Activated naive CD8-positive, alpha-beta T cell treated with anti-CD3 and anti-CD28 coated beads, Interleukin-2, amount 50 U/mL, for 24 hours (primary cell): ENCODE measurements around the gene MPV17L.
"Not testable (repeated sequence)": the region's sequence is repeated elsewhere in the genome, so short reads cannot be mapped to it uniquely, and the experiment has no call there.

Experiments used
- ATAC-seq: fragments of 150-1000 bp; cut with Tn5 transposase; one replicate; pipeline ENCODE4 v1.10.0; 2021
- DNase-seq: peaks from one replicate; pipeline ENCODE4 v3.0.0; 2021
- H3K27ac Mint-ChIP-seq: one replicate; pipeline ENCODE4 v1.8.0; 2021; ENCODE audit warnings: mild to moderate bottlenecking, mixed read lengths
- H3K27me3 Mint-ChIP-seq: one replicate; pipeline ENCODE4 v1.8.0; 2021; ENCODE audit warnings: mixed read lengths
- H3K36me3 Mint-ChIP-seq: one replicate; pipeline ENCODE4 v1.8.0; 2021; ENCODE audit warnings: low read depth, mixed read lengths
- H3K4me1 Mint-ChIP-seq: one replicate; pipeline ENCODE4 v1.8.0; 2021; ENCODE audit warnings: mixed read lengths
- H3K4me3 Mint-ChIP-seq: one replicate; pipeline ENCODE4 v1.8.0; 2021; ENCODE audit warnings: mild to moderate bottlenecking, moderate library complexity, mixed read lengths
- H3K9me3 Mint-ChIP-seq: one replicate; pipeline ENCODE4 v1.8.0; 2021; ENCODE audit warnings: mixed read lengths

Gene MPV17L

GRCh38 chr16:15399317-15399716 is 3.8 kb downstream of the MPV17L start:
- no peak for DNase-seq
- Mint-ChIP-seq H3K27me3 (peaks cover 28% of the 10 kb centered on the region), H3K36me3 (no peaks in the 10 kb centered on the region), H3K4me3 (no peak overlapping the region), H3K27ac (no peak overlapping the region), H3K4me1 (no peaks in the 10 kb centered on the region), H3K9me3 (no peaks in the 10 kb centered on the region)
- ATAC-seq, result no peak

GRCh38 chr16:15400314-15400713 is 4.8 kb downstream of the MPV17L start:
- H3K36me3 Mint-ChIP-seq, ATAC-seq, H3K4me1 Mint-ChIP-seq, H3K27ac Mint-ChIP-seq, H3K9me3 Mint-ChIP-seq, DNase-seq, H3K4me3 Mint-ChIP-seq: not testable (repeated sequence)
- peaks cover 22% of the 10 kb centered on the region for H3K27me3 Mint-ChIP-seq

- Mint-ChIP-seq H3K36me3 (no peaks in the 10 kb centered on the region), H3K9me3 (no peaks in the 10 kb centered on the region), H3K27ac (no peak overlapping the region), H3K27me3 (peaks cover 12% of the 10 kb centered on the region), H3K4me3 (no peak overlapping the region), H3K4me1 (no peaks in the 10 kb centered on the region)
- DNase-seq (no peak), ATAC-seq (no peak)
These were observed 6.4 kb downstream of the MPV17L start for GRCh38 chr16:15401972-15402371.

- Mint-ChIP-seq H3K36me3 (no peaks in the 10 kb centered on the region), H3K27me3 (peaks cover 8% of the 10 kb centered on the region), H3K4me3 (no peak overlapping the region), H3K27ac (no peak overlapping the region), H3K4me1 (no peaks in the 10 kb centered on the region), H3K9me3 (no peaks in the 10 kb centered on the region)
- DNase-seq (no peak), ATAC-seq (no peak)
These were observed 7.9 kb downstream of the MPV17L start for GRCh38 chr16:15403392-15403995.

- DNase-seq, H3K9me3 Mint-ChIP-seq, ATAC-seq, H3K4me1 Mint-ChIP-seq, H3K27me3 Mint-ChIP-seq, H3K4me3 Mint-ChIP-seq, H3K27ac Mint-ChIP-seq, H3K36me3 Mint-ChIP-seq: not testable (repeated sequence)
These were observed 8.5 kb downstream of the MPV17L start for GRCh38 chr16:15404091-15404490.

GRCh38 chr16:15404792-15405191 is 9.2 kb downstream of the MPV17L start:
- Mint-ChIP-seq H3K27me3 (peaks cover 2% of the 10 kb centered on the region), H3K4me3 (no peak overlapping the region), H3K4me1 (no peaks in the 10 kb centered on the region), H3K36me3 (no peaks in the 10 kb centered on the region), H3K9me3 (no peaks in the 10 kb centered on the region), H3K27ac (no peak overlapping the region)
- no peak for ATAC-seq
- no peak for DNase-seq

GRCh38 chr16:15407756-15408155 is 12.2 kb downstream of the MPV17L start:
- H3K36me3 Mint-ChIP-seq, DNase-seq, ATAC-seq, H3K9me3 Mint-ChIP-seq, H3K27me3 Mint-ChIP-seq, H3K4me3 Mint-ChIP-seq, H3K4me1 Mint-ChIP-seq, H3K27ac Mint-ChIP-seq: not testable (repeated sequence)

- not testable (repeated sequence) for H3K36me3 Mint-ChIP-seq, H3K4me1 Mint-ChIP-seq, H3K9me3 Mint-ChIP-seq, DNase-seq, H3K4me3 Mint-ChIP-seq, H3K27ac Mint-ChIP-seq, H3K27me3 Mint-ChIP-seq, ATAC-seq
These were observed 13.9 kb downstream of the MPV17L start for GRCh38 chr16:15409476-15409875.

GRCh38 chr16:15415511-15415985 is 20.0 kb downstream of the MPV17L start:
- ATAC-seq (no peak), DNase-seq (no peak)
- H3K4me3 Mint-ChIP-seq, result no peak overlapping the region
- H3K36me3 Mint-ChIP-seq, result no peaks in the 10 kb centered on the region
- H3K27me3 Mint-ChIP-seq, result peaks cover 3% of the 10 kb centered on the region
- no peaks in the 10 kb centered on the region for H3K9me3 Mint-ChIP-seq
- peaks cover 6% of the 10 kb centered on the region for H3K4me1 Mint-ChIP-seq
- no peak overlapping the region for H3K27ac Mint-ChIP-seq

GRCh38 chr16:15417197-15417596 is 21.6 kb downstream of the MPV17L start:
- Mint-ChIP-seq H3K27ac (no peak overlapping the region), H3K27me3 (peaks cover 6% of the 10 kb centered on the region), H3K9me3 (no peaks in the 10 kb centered on the region), H3K4me3 (no peak overlapping the region), H3K36me3 (no peaks in the 10 kb centered on the region), H3K4me1 (peaks cover 6% of the 10 kb centered on the region)
- ATAC-seq (no peak), DNase-seq (no peak)

GRCh38 chr16:15418206-15418605 is 22.7 kb downstream of the MPV17L start:
- peaks cover 6% of the 10 kb centered on the region for H3K4me1 Mint-ChIP-seq
- H3K36me3 Mint-ChIP-seq, result no peaks in the 10 kb centered on the region
- DNase-seq (no peak), ATAC-seq (no peak)
- no peak overlapping the region for H3K4me3 Mint-ChIP-seq
- no peaks in the 10 kb centered on the region for H3K9me3 Mint-ChIP-seq
- no peak overlapping the region for H3K27ac Mint-ChIP-seq
- H3K27me3 Mint-ChIP-seq, result peaks cover 6% of the 10 kb centered on the region

- H3K27ac Mint-ChIP-seq, H3K36me3 Mint-ChIP-seq, H3K9me3 Mint-ChIP-seq, H3K27me3 Mint-ChIP-seq, H3K4me1 Mint-ChIP-seq, DNase-seq, H3K4me3 Mint-ChIP-seq, ATAC-seq: not testable (repeated sequence)
These were observed 26.1 kb downstream of the MPV17L start for GRCh38 chr16:15421696-15422095.

- H3K4me3 Mint-ChIP-seq, result no peak overlapping the region
These were observed 26.7 kb downstream of the MPV17L start for GRCh38 chr16:15422222-15422621.

GRCh38 chr16:15425861-15426260 is 30.3 kb downstream of the MPV17L start:
- no peaks in the 10 kb centered on the region for H3K36me3 Mint-ChIP-seq
- no peak overlapping the region for H3K4me3 Mint-ChIP-seq
- H3K27me3 Mint-ChIP-seq, result peaks cover 2% of the 10 kb centered on the region
- ATAC-seq (no peak), DNase-seq (no peak)
- no peak overlapping the region for H3K27ac Mint-ChIP-seq
- no peaks in the 10 kb centered on the region for H3K9me3 Mint-ChIP-seq
- peaks cover 7% of the 10 kb centered on the region for H3K4me1 Mint-ChIP-seq

More at GRCh38 chr16:15422222-15422621, 26.7 kb downstream of the MPV17L start:
- Mint-ChIP-seq H3K27ac (no peak overlapping the region), H3K27me3 (peaks cover 6% of the 10 kb centered on the region), H3K4me1 (no peaks in the 10 kb centered on the region), H3K36me3 (no peaks in the 10 kb centered on the region), H3K9me3 (no peaks in the 10 kb centered on the region)
- DNase-seq (no peak), ATAC-seq (no peak)

GRCh38 chr16:15426796-15427195 is 31.2 kb downstream of the MPV17L start:
- no peak for ATAC-seq
- no peak overlapping the region for H3K27ac Mint-ChIP-seq
- no peaks in the 10 kb centered on the region for H3K9me3 Mint-ChIP-seq
- DNase-seq, result no peak
- H3K4me1 Mint-ChIP-seq, result peaks cover 7% of the 10 kb centered on the region
- H3K36me3 Mint-ChIP-seq, result no peaks in the 10 kb centered on the region
- no peaks in the 10 kb centered on the region for H3K27me3 Mint-ChIP-seq
- H3K4me3 Mint-ChIP-seq, result no peak overlapping the region
